Adrenal gland (tissue), 12 donors: Measurements from ENCODE around the gene GDF11. TPM values are rescaled to one million over a fixed set of nuclear protein-coding genes. Genes with fewer than 3 reads are reported as not detected.

Experiments used
- DNase-seq, 7 donors: peaks; one replicate each; pipeline ENCODE4 v3.0.0-alpha.2; 2019 to 2020
- H3K27ac ChIP-seq, 5 donors: fragments of 200-600 bp; sonication (generic) in 4 of 5; 1 replicate in 3 of 5; 2 replicates in 2 of 5; pipeline versions ENCODE4 v1.5.1 to v1.8.0; 2016 to 2020; ENCODE audit warnings: mild to moderate bottlenecking in 1 of 5
- H3K27me3 ChIP-seq: fragments of 200-600 bp; 2 replicates; pipeline ENCODE4 v1.8.0; 2021
- H3K36me3 ChIP-seq, 2 donors: fragments of 200-600 bp; replicated peaks in 1 of 2; 1 replicate in 1 of 2; 2 replicates in 1 of 2; pipeline versions ENCODE4 v1.5.1 to v1.8.0; 2018 to 2022
- H3K4me1 ChIP-seq, 2 donors: fragments of 200-600 bp; replicated peaks in 1 of 2; 1 replicate in 1 of 2; 2 replicates in 1 of 2; pipeline versions ENCODE4 v1.5.1 to v1.8.0; 2018 to 2021
- H3K4me3 ChIP-seq, 4 donors: fragments of 200-600 bp; sonication (generic) in 3 of 4; one replicate each; pipeline ENCODE4 v1.5.1; 2016 to 2018
- H3K9me3 ChIP-seq, 3 donors: fragments of 200-600 bp; sonication (generic) in 1 of 3; replicated peaks in 1 of 3; 1 replicate in 2 of 3; 2 replicates in 1 of 3; pipeline versions ENCODE4 v1.5.1 to v1.8.0; 2016 to 2021
- POLR2A ChIP-seq, 2 donors: fragments of 450-650 bp; IDR thresholded peaks; one replicate each; pipeline ENCODE4 v1.6.1; 2017; ENCODE audit warnings: antibody characterized with exemption in 2 of 2, mild to moderate bottlenecking in 2 of 2, moderate library complexity in 1 of 2
- WGBS, 4 donors: extraction: QIAGEN DNeasy Blood & Tissue Kit in 2 of 4; methylation state at CpG; one replicate each; pipeline versions ENCODE4 v1.1.5 to v1.1.7; 2013 to 2017; 5-methylcytosine and 5-hydroxymethylcytosine counted together
- intact Hi-C, 2 donors: fragments of 100-400 bp; cut with DNase I; formaldehyde crosslinking; loops; one replicate each; pipeline versions ENCODE4 v1.14.1 to v1.15.0; 2022 to 2023
- polyA plus RNA-seq, 3 donors: library from polyadenylated mRNA; stranded (reverse); fragments of 200-250 nt in 2 of 3; fragments of 350-450 nt in 1 of 3; fragmentation: Illumina TruSeq in 1 of 3; extraction: RNeasy Lipid Tissue Mini Kit (QIAGEN cat#74804) in 1 of 3; gene quantifications; one replicate each; pipeline ENCODE4 v1.2.3, GENCODE V29; 2013 to 2014
- total RNA-seq, 9 donors: library from RNA; depleted of rRNA in 4 of 9; stranded (reverse); fragments of >200 nt in 4 of 9; fragments of 120-200 nt in 1 of 9; fragmentation: NEBNext Ultra II Directional in 1 of 9; extraction: Animal tissue kit (Norgen Biotek cat#: 25700) in 1 of 9; gene quantifications; one replicate each; pipeline versions ENCODE4 v1.1.0 to v1.2.4, GENCODE V29; 2013 to 2023
- TF ChIP-seq, protein P1 (sequence below), 6 experiments: fragments of 450-650 bp in 4 of 6; fragments of 200-600 bp in 2 of 6; sonication (generic) in 1 of 6; IDR thresholded peaks; 1 replicate in 5 of 6; 2 replicates in 1 of 6; pipeline versions ENCODE4 v1.5.1 to v1.8.0; 2016 to 2021; ENCODE audit warnings: antibody characterized with exemption in 6 of 6, mild to moderate bottlenecking in 2 of 6, moderate library complexity in 1 of 6
- donor health status: healthy with polysubstance abuse.
- donor health status: Bipolar disorder and iron deficiency.
- donor health status: DM: yes; HTN: yes; CAD: no.
- donor health status: DM: no; HTN: no; CAD: no.
- donor health status: DM: no; HTN: no; CAD: no.
- donor health status: DM: yes; HTN: yes; CAD: no.

GDF11 gene
- total and polyA plus RNA-seq, 12 donors = 2.4 to 8.3 (median 5.8) TPM

DNA sequence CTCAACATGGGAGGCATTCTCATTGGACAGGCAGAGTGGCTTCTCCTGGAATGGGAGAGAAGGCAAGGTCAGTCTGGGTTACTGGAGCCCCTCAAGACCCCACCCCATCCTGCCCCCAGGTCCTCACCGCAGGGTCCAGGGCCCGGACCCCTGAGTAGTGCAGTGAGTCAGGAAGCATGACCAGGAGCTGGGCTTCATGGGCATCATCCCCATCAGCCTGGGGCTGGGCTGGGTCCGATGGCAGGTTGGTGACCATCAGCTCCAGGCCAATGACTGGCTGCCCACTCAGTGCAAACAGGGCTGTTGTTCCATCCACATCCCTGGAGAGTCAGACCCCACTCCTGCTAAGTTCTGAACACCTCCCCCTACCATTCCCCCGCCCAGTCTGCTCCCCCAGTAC is 48.3 kb upstream of the GDF11 start:
- H3K27ac ChIP-seq = no peak overlapping the region
- no peaks in the 10 kb centered on the region for H3K36me3 ChIP-seq
- TF ChIP-seq, protein P1, sequence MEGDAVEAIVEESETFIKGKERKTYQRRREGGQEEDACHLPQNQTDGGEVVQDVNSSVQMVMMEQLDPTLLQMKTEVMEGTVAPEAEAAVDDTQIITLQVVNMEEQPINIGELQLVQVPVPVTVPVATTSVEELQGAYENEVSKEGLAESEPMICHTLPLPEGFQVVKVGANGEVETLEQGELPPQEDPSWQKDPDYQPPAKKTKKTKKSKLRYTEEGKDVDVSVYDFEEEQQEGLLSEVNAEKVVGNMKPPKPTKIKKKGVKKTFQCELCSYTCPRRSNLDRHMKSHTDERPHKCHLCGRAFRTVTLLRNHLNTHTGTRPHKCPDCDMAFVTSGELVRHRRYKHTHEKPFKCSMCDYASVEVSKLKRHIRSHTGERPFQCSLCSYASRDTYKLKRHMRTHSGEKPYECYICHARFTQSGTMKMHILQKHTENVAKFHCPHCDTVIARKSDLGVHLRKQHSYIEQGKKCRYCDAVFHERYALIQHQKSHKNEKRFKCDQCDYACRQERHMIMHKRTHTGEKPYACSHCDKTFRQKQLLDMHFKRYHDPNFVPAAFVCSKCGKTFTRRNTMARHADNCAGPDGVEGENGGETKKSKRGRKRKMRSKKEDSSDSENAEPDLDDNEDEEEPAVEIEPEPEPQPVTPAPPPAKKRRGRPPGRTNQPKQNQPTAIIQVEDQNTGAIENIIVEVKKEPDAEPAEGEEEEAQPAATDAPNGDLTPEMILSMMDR (IDR thresholded peaks at IDR 0.05) = no peak
- no peak for TF ChIP-seq POLR2A (IDR thresholded peaks at IDR 0.05)
- H3K4me3 ChIP-seq = no peak overlapping the region
- intact Hi-C loops = no loop called here
- DNase-seq = peak in 1 of 7 donors; percentile 4
- WGBS, 4 donors = 90 to 98% (median 95%) methylated on average over 2 to 4 of the region's 4 CpGs
- no peaks in the 10 kb centered on the region for H3K27me3 ChIP-seq
- no peaks in the 10 kb centered on the region for H3K4me1 ChIP-seq
- H3K9me3 ChIP-seq = no peaks in the 10 kb centered on the region

DNA sequence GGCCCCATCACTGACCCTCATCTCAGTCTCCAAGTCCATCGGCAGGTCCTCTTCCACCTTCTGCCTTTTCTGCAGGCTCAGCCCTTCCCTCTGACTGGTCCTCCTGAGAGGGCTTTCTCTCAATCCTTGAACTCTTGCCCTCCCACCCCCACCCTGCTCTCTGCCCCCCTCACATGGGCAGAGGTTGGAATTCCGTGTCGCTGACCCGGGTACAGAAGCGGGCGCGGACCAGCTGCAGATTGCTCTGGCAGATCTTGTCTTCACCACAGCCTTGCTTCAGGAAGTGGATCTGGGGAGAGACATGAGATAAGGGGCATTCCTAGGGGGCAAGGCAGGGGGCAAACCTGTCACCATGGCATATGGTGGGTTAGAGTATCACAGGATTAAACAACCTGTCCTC is 47.6 kb upstream of the GDF11 start:
- no peaks in the 10 kb centered on the region for H3K27me3 ChIP-seq
- no peaks in the 10 kb centered on the region for H3K4me1 ChIP-seq
- H3K36me3 ChIP-seq = no peaks in the 10 kb centered on the region
- WGBS, 4 donors = 73 to 91% (median 89%) methylated on average over 7 of the region's 7 CpGs
- peak in 1 of 7 donors; percentile 2 for DNase-seq
- intact Hi-C loops = no loop called here
- no peaks in the 10 kb centered on the region for H3K9me3 ChIP-seq
- no peak overlapping the region for H3K4me3 ChIP-seq
- no peak overlapping the region for H3K27ac ChIP-seq
- TF ChIP-seq POLR2A (IDR thresholded peaks at IDR 0.05) = no peak
- TF ChIP-seq, protein P1 (IDR thresholded peaks at IDR 0.05) = no peak

DNA sequence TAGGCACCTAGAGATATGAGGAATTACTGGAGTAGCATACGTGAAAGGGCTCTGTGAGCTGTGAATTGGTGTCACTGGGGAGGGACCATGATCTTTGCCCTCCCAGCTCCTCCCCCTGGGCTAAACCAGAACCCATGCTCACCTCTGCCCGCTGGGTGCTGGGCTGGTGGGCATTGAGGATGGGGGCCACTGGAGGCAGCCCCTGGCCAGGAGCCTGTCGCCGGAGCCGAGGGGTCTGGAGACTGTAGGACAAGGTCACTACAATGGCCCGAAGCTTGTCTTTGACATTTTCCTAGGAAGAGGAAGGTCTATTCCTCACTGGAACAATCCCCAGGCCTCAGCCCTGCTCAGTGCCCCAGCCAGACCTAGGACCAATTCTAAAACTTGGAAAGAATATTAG is 46.8 kb upstream of the GDF11 start:
- Histone ChIP-seq H3K27me3 (no peaks in the 10 kb centered on the region), H3K4me1 (no peaks in the 10 kb centered on the region), H3K27ac (no peak overlapping the region), H3K9me3 (no peaks in the 10 kb centered on the region), H3K4me3 (no peak overlapping the region), H3K36me3 (no peaks in the 10 kb centered on the region)
- DNase-seq = peak in 1 of 7 donors; percentile 1
- WGBS, 4 donors = 85 to 100% (median 87%) methylated on average over 1 to 6 of the region's 6 CpGs
- TF ChIP-seq POLR2A (IDR thresholded peaks at IDR 0.05) = no peak
- TF ChIP-seq, protein P1 (IDR thresholded peaks at IDR 0.05) = no peak
- intact Hi-C loops = no loop called here

DNA sequence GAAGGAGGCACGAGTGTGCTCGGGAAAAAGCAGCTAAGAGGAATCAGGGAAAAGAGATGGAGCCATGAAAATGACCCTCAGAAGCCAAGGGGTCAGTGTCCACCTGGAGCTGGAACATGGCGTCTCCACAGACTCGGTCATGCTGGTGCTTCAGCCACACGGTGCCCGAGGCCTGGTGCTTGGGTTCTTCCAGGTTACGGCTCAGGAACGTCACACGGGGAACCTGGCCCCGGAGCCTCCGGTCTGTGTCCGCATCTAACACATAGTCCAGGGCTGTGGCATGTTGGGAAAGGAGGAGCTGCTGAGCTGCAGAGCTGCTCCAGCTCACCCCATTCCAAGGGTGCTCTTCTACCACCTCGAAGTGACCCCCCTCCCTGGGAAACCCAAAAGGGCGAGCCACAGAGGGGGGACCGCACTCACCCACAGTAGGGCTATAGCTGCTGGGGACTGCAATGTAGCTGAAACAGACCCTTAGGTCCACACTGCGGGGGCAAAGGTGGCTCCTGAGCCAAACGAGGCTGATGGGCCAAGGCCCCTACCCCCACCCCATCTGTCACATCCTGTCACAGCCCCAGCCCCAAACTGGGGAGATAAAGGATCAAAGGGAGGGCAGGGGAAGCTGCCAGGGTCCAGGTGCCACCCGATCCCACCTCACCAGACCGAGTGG is 46.0 kb upstream of the GDF11 start:
- peak in 1 of 7 donors; percentile 9 for DNase-seq
- 86 to 90% (median 88%) methylated on average over 4 to 19 of the region's 19 CpGs for WGBS, 4 donors
- Histone ChIP-seq H3K27ac (no peak overlapping the region), H3K4me1 (no peaks in the 10 kb centered on the region), H3K4me3 (no peak overlapping the region), H3K36me3 (no peaks in the 10 kb centered on the region), H3K9me3 (no peaks in the 10 kb centered on the region), H3K27me3 (no peaks in the 10 kb centered on the region)
- intact Hi-C loops = no loop called here
- TF ChIP-seq, protein P1 (IDR thresholded peaks at IDR 0.05) = no peak
- no peak for TF ChIP-seq POLR2A (IDR thresholded peaks at IDR 0.05)
